ENCODE results near the gene CNOT8. TPM values are rescaled to one million over a fixed set of nuclear protein-coding genes. Genes with fewer than 3 reads are reported as not detected.

CNOT8 gene
- total RNA-seq, 1 experiment from 2014 or later, result 45.0 TPM

GRCh38 chr5:154811239-154811638 is 47.2 kb upstream of the CNOT8 start:
- intact Hi-C loops (cut with micrococcal nuclease), result no loop called here
- TF ChIP-seq MAX (IDR thresholded peaks at IDR 0.05) (no peak), EZH2phosphoT487 (IDR thresholded peaks at IDR 0.05; ENCODE audit: borderline replicate concordance) (no peak), EZH2 (IDR thresholded peaks at IDR 0.05) (no peak), TCF7L2 (IDR thresholded peaks at IDR 0.05; ENCODE audit: borderline replicate concordance, extremely low read depth, insufficient read depth, insufficient read length) (no peak), RAD21 (IDR thresholded peaks at IDR 0.05; ENCODE audit: low read depth) (no peak), EGR1 (IDR thresholded peaks at IDR 0.05; ENCODE audit: low read depth) (no peak), CBX3 (IDR thresholded peaks at IDR 0.05; ENCODE audit: low read depth) (no peak), ELF1 (IDR thresholded peaks at IDR 0.05; ENCODE audit: borderline replicate concordance, low read depth) (no peak), SP1 (IDR thresholded peaks at IDR 0.05; ENCODE audit: low read depth) (no peak), FOSL1 (IDR thresholded peaks at IDR 0.05; ENCODE audit: low read depth) (no peak), POLR2A (IDR thresholded peaks at IDR 0.05; ENCODE audit: borderline replicate concordance, extremely low read depth, insufficient read depth, insufficient read length) (no peak), CTCF (IDR thresholded peaks at IDR 0.05 in 2 of 3, conservative IDR thresholded peaks at IDR 0.05 in 1 of 3; ENCODE audit: borderline replicate concordance in 1 of 3, insufficient read depth in 1 of 3, low read depth in 2 of 3, low read length in 2 of 3) (no peak), ZFX (IDR thresholded peaks at IDR 0.05) (no peak), REST (IDR thresholded peaks at IDR 0.05; ENCODE audit: low read depth) (no peak), ZNF274 (IDR thresholded peaks at IDR 0.05; ENCODE audit: low read depth, low read length) (no peak), SRF (IDR thresholded peaks at IDR 0.05; ENCODE audit: low read depth) (no peak), YY1 (IDR thresholded peaks at IDR 0.05; ENCODE audit: extremely low read depth, insufficient replicate concordance, low read depth, low read length) (no peak), SIN3A (IDR thresholded peaks at IDR 0.05; ENCODE audit: low read depth) (no peak)
- POLR2A ChIA-PET, result no interaction called here
- no TSS peak for BruUV-seq (replicated peaks)
- no peak overlapping the region for H3K4me2 ChIP-seq (ENCODE audit: low read length)
- H3K4me3 ChIP-seq (replicated peaks in 1 of 2; ENCODE audit: low read depth in 1 of 2, low read length in 2 of 2), result no peak overlapping the region
- DNase-seq (ENCODE audit: low read depth, low spot score) (no peak), ATAC-seq (no peak)
- CTCF ChIA-PET, result no interaction called here
- H2AFZ ChIP-seq (ENCODE audit: low read depth, low read length, poor library complexity, severe bottlenecking), result no peak overlapping the region
- no peaks in the 10 kb centered on the region for H3K9me2 ChIP-seq (ENCODE audit: insufficient read depth)
- H3K36me3 ChIP-seq (ENCODE audit: control insufficient read depth in 1 of 2, insufficient read depth in 2 of 2, low read length in 2 of 2), result peaks cover 46 to 79% of the 10 kb centered on the region in 2 experiments
- RAD21 ChIA-PET (ENCODE audit: low non-redundant PET in 1 of 2, low total read pairs in 2 of 2, uncharacterized antibody in 2 of 2, unreplicated experiment in 2 of 2), result no interaction called here
- H3K27me3 ChIP-seq (ENCODE audit: insufficient read depth, low read length), result no peaks in the 10 kb centered on the region
- peaks cover 8% of the 10 kb centered on the region for H4K20me1 ChIP-seq (ENCODE audit: insufficient read depth)
- H3K9me3 ChIP-seq (ENCODE audit: control insufficient read depth in 1 of 2, insufficient read depth in 1 of 2, low read depth in 1 of 2, low read length in 2 of 2), result no peaks in the 10 kb centered on the region
- H3K27ac ChIP-seq (ENCODE audit: low read depth, low read length), result no peak overlapping the region
- peaks cover 32% of the 10 kb centered on the region; the same call in 1 of the 2 replicates for H3K79me2 ChIP-seq (ENCODE audit: insufficient read depth, low read length)
- H3K9ac ChIP-seq (ENCODE audit: low read length), result no peak overlapping the region
- no peaks in the 10 kb centered on the region for H3K4me1 ChIP-seq (ENCODE audit: control insufficient read depth in 1 of 2, insufficient read depth in 2 of 2, low read length in 2 of 2)
